ENCODE data around the gene FANK1.

DNA sequence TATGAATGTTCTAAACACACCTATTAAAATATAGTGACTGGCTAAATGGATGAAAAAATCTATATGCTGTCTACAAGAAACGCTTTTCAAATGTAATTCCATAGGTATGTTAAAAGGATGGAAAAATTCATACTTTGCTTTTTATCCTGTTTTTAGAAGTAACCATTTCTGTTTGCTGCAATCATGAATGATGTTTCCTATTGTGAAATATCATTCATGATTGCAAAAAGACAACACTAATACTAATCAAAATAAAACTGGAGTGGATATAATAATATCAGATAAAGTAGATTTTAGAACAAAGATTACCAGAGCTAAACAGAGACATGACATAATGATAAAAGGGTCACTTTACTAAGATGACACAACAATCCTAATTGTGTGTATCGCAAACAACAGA lies 138.2 kb downstream of the FANK1 start:
- TF ChIP-seq POLR2AphosphoS5 (IDR thresholded peaks at IDR 0.05) (no peak), EZH2 (IDR thresholded peaks at IDR 0.05; ENCODE audit: borderline replicate concordance, insufficient read depth, low read length, poor library complexity, severe bottlenecking) (no peak), EP300 (conservative IDR thresholded peaks at IDR 0.05; ENCODE audit: poor library complexity, severe bottlenecking) (no peak), TAF1 (IDR thresholded peaks at IDR 0.05; ENCODE audit: low read depth) (no peak)
- TF ChIP-seq, protein P1, sequence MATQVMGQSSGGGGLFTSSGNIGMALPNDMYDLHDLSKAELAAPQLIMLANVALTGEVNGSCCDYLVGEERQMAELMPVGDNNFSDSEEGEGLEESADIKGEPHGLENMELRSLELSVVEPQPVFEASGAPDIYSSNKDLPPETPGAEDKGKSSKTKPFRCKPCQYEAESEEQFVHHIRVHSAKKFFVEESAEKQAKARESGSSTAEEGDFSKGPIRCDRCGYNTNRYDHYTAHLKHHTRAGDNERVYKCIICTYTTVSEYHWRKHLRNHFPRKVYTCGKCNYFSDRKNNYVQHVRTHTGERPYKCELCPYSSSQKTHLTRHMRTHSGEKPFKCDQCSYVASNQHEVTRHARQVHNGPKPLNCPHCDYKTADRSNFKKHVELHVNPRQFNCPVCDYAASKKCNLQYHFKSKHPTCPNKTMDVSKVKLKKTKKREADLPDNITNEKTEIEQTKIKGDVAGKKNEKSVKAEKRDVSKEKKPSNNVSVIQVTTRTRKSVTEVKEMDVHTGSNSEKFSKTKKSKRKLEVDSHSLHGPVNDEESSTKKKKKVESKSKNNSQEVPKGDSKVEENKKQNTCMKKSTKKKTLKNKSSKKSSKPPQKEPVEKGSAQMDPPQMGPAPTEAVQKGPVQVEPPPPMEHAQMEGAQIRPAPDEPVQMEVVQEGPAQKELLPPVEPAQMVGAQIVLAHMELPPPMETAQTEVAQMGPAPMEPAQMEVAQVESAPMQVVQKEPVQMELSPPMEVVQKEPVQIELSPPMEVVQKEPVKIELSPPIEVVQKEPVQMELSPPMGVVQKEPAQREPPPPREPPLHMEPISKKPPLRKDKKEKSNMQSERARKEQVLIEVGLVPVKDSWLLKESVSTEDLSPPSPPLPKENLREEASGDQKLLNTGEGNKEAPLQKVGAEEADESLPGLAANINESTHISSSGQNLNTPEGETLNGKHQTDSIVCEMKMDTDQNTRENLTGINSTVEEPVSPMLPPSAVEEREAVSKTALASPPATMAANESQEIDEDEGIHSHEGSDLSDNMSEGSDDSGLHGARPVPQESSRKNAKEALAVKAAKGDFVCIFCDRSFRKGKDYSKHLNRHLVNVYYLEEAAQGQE (IDR thresholded peaks at IDR 0.05; ENCODE audit: borderline replicate concordance), result no peak
- TF ChIP-seq, protein P2, sequence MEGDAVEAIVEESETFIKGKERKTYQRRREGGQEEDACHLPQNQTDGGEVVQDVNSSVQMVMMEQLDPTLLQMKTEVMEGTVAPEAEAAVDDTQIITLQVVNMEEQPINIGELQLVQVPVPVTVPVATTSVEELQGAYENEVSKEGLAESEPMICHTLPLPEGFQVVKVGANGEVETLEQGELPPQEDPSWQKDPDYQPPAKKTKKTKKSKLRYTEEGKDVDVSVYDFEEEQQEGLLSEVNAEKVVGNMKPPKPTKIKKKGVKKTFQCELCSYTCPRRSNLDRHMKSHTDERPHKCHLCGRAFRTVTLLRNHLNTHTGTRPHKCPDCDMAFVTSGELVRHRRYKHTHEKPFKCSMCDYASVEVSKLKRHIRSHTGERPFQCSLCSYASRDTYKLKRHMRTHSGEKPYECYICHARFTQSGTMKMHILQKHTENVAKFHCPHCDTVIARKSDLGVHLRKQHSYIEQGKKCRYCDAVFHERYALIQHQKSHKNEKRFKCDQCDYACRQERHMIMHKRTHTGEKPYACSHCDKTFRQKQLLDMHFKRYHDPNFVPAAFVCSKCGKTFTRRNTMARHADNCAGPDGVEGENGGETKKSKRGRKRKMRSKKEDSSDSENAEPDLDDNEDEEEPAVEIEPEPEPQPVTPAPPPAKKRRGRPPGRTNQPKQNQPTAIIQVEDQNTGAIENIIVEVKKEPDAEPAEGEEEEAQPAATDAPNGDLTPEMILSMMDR (IDR thresholded peaks at IDR 0.05; ENCODE audit: poor library complexity, severe bottlenecking), result no peak

All from neural cell (in vitro differentiated cells).